Left lung (tissue), 10 donors: ENCODE measurements around the gene NOL4L. TPM values are rescaled to one million over a fixed set of nuclear protein-coding genes. Genes with fewer than 3 reads are reported as not detected.

Experiments used
- ATAC-seq: fragments of 200-7000 bp; cut with Tn5 transposase; one replicate; pipeline ENCODE4 v1.9.1; 2020; ENCODE audit warnings: moderate library complexity
- DNase-seq, 4 donors: peaks; one replicate each; pipeline ENCODE4 v3.0.0-alpha.2; 2013 to 2020
- H3K27ac ChIP-seq, 2 donors: fragments of 200-600 bp; sonication (generic) in 1 of 2; one replicate each; pipeline versions ENCODE4 v1.5.0 to v1.8.0; 2020 to 2021
- H3K27me3 ChIP-seq, 2 donors: fragments of 200-600 bp; sonication (generic) in 1 of 2; one replicate each; pipeline versions ENCODE4 v1.5.0 to v1.8.0; 2020 to 2021
- H3K36me3 ChIP-seq, 2 donors: fragments of 200-600 bp; sonication (generic) in 1 of 2; one replicate each; pipeline versions ENCODE4 v1.5.0 to v1.8.0; 2020 to 2021
- H3K4me1 ChIP-seq, 2 donors: fragments of 200-600 bp; one replicate each; pipeline ENCODE4 v1.8.0; 2021
- H3K4me3 ChIP-seq, 2 donors: fragments of 200-600 bp; sonication (generic) in 1 of 2; one replicate each; pipeline versions ENCODE4 v1.5.0 to v1.8.0; 2020 to 2021; ENCODE audit warnings: mild to moderate bottlenecking in 1 of 2
- H3K9me3 ChIP-seq, 2 donors: fragments of 200-600 bp; sonication (generic) in 1 of 2; one replicate each; pipeline versions ENCODE4 v1.5.0 to v1.8.0; 2020 to 2021
- intact Hi-C, 2 donors: fragments of 100-400 bp; cut with DNase I; formaldehyde crosslinking; loops; one replicate each; pipeline versions ENCODE4 v1.11.2 to v1.14.2; 2022
- polyA plus RNA-seq, 6 donors: library from polyadenylated mRNA; unstranded; fragments of 120-200 nt; gene quantifications; one replicate each; pipeline ENCODE4 v1.2.1, GENCODE V29; 2013; ENCODE audit not compliant: insufficient read length in 6 of 6
- total RNA-seq, 2 donors: library from RNA; stranded (reverse); fragmentation: NEBNext Ultra II Directional; extraction: Animal tissue kit (Norgen Biotek cat#: 25700); gene quantifications; one replicate each; pipeline ENCODE4 v1.2.1, GENCODE V29; 2021
- TF ChIP-seq, protein P1 (sequence below), 2 donors: fragments of 200-600 bp; sonication (generic) in 1 of 2; IDR thresholded peaks; one replicate each; pipeline versions ENCODE4 v1.5.0 to v1.8.0; 2021; ENCODE audit warnings: antibody characterized with exemption in 2 of 2
- donor health status: DM: no; HTN: yes; CAD: no.
- donor health status: DM: no; HTN: no; CAD: no.

NOL4L gene
- total and polyA plus RNA-seq, 8 donors: 16.7 to 49.0 (median 40.7) TPM

DNA sequence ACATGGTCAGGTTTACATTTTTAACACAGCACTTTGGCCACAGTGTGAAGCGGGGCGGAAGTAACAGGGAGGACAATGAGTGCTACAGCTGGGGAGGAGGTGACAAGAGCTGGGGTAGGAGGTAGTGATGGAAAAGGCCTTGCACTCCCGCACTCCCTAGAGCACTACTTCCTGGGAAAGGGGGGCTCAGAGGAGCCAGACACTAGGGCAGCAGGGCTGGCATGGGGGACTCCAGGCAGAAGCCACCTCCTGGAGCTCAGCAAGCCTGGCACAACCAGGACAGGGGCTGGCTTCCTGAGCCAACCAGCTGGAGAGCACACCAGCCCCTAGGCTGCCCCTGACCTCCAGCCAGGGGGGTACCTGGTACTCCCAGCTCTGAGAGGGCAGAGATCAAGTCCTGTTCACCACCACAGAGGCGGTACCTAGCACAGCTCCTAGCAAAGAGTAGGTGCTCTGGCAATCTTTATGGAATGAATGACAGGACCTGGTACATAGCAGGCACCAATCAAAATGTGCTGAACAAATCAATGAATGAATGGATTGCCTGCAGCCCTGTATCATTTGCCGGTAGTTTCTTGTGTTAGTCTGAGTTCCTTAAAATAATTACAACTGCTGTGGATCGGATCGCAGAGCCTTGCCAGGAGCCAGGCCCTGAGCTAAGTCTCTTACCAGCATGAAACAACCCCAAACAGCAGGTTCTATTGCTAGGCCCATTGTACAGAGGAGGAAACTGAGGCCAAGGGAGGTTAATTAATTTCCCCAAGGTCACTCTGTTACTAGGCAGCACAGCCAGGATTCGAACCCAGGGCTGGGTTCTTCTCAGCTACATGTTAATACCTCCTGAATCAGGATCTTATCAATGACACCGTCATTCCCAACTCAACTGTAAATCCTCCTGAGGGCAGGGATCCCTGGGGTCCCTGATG, 15.5 kb downstream of the NOL4L start:
- Histone ChIP-seq H3K9me3 (no peaks in the 10 kb centered on the region), H3K36me3 (no peaks in the 10 kb centered on the region), H3K27ac (no peak overlapping the region), H3K27me3 (peaks cover 0 to 10% of the 10 kb centered on the region in 2 donors), H3K4me1 (peaks cover 0 to 22% of the 10 kb centered on the region in 2 donors), H3K4me3 (no peak overlapping the region)
- ATAC-seq (no peak), DNase-seq (peak in 1 of 4 donors; percentile 2)
- TF ChIP-seq, protein P1, sequence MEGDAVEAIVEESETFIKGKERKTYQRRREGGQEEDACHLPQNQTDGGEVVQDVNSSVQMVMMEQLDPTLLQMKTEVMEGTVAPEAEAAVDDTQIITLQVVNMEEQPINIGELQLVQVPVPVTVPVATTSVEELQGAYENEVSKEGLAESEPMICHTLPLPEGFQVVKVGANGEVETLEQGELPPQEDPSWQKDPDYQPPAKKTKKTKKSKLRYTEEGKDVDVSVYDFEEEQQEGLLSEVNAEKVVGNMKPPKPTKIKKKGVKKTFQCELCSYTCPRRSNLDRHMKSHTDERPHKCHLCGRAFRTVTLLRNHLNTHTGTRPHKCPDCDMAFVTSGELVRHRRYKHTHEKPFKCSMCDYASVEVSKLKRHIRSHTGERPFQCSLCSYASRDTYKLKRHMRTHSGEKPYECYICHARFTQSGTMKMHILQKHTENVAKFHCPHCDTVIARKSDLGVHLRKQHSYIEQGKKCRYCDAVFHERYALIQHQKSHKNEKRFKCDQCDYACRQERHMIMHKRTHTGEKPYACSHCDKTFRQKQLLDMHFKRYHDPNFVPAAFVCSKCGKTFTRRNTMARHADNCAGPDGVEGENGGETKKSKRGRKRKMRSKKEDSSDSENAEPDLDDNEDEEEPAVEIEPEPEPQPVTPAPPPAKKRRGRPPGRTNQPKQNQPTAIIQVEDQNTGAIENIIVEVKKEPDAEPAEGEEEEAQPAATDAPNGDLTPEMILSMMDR (IDR thresholded peaks at IDR 0.05): no peak
- intact Hi-C loops: no loop called here

DNA sequence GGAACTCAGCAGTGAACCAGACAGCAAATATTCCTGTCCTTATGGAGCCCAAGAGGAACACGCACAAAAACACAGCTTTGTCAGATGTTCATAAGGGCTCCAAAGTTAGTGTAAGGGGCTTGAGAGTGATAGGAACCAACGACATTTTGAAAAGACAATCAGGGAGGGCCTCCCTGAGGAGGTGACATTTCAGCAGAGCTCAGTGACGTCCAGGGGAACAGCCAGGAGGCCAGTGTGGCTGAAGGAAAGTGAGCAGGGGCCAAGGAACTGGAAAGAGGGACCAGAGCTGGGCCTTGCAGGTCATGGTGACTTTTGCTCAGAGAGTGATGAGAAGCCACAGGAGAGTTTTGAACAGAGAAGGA, 16.1 kb downstream of the NOL4L start:
- Histone ChIP-seq H3K36me3 (no peaks in the 10 kb centered on the region), H3K4me1 (peaks cover 0 to 20% of the 10 kb centered on the region in 2 donors), H3K27me3 (peaks cover 0 to 3% of the 10 kb centered on the region in 2 donors), H3K4me3 (no peak overlapping the region), H3K9me3 (no peaks in the 10 kb centered on the region), H3K27ac (no peak overlapping the region)
- intact Hi-C loops: no loop called here
- DNase-seq (no peak), ATAC-seq (no peak)
- TF ChIP-seq, protein P1 (IDR thresholded peaks at IDR 0.05): no peak

DNA sequence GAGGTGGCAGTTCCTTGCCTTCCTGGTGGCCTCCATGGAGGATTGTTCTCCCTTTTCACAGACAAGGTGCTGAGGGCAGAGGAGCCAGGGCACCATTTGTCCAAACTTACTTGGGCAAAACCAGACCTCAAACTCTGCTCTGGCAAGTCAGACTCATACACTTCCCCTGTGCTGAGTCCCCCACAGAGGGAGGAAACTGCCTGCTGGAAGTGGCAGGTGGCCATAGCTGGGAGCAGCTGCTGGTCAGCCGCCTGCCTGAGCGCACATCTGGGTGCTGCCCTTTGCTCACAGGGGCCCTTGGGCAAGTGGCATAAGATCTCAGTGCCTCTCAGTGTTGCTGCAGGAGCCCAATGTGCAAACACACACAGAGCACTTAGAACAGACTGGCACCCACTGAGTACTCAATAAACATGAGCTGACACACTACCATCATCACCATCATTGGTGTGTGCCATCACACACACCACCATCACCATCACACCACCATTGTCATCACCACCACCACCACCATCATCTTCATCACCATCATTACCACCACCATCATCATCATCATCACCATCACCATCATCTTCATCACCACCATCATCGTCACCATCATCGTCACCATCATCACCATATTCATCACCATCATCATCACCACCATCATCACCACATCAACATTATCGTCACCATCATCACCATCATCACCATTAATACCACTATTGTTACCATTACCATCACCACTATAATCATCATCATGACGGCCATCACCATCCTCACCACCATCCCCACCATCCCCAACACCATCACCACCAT, 17.6 kb downstream of the NOL4L start:
- DNase-seq (no peak), ATAC-seq (no peak)
- no peak overlapping the region for H3K4me3 ChIP-seq
- H3K27ac ChIP-seq: no peak overlapping the region
- intact Hi-C loops: no loop called here
- no peaks in the 10 kb centered on the region for H3K9me3 ChIP-seq
- H3K4me1 ChIP-seq: peaks cover 0 to 17% of the 10 kb centered on the region in 2 donors
- H3K36me3 ChIP-seq: no peaks in the 10 kb centered on the region
- no peaks in the 10 kb centered on the region for H3K27me3 ChIP-seq
- TF ChIP-seq, protein P1 (IDR thresholded peaks at IDR 0.05): no peak

DNA sequence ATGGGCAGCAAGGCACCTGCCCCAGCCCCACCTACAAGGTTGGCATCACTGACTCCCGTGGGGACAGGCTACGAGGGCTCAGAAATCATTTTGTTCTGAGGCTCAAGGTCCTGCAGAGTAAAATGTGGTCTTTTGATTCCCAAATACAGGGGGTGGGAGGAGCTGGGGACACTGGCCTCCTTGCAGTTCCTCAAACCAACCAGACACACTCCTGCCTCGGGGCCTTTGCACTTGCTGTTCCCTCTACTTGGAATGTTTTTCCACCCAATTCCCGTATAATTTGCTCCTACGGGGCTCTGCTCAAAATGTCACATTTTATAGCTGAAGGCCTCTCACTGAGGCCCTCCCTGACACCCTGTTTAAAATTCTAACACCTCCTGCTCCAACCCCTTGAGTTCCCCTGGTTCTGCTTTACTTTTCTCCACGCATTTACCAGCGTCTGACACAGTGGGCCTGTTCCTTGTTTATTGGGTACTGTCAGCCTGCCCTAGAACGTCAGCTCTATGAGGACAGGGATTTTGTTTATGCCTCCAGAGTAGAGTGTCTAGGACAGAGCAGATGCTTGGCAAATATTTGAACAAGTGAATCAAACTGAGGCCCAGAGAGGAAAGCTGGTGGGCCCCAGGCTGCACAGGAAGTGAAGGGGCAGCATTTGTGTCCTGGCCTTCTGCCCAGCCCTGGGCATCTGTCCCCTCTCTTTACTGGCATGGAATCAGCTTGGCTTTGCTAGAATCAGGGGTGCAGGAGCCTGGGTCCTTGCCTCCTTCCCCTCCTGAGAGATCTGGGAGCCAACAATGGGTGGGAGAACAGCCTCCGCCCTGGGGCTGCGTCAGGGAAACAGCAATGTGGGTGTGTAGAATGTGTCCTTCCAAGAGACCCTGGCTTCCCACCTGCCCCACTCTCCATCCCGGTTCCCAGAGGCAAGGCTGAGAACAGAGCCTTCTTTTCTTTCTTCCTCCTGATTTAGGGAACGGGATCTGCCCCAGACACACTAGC, 18.5 kb downstream of the NOL4L start:
- H3K27ac ChIP-seq: no peak overlapping the region
- H3K4me3 ChIP-seq: no peak overlapping the region
- H3K9me3 ChIP-seq: no peaks in the 10 kb centered on the region
- TF ChIP-seq, protein P1 (IDR thresholded peaks at IDR 0.05): no peak
- ATAC-seq (no peak), DNase-seq (no peak)
- intact Hi-C loops: no loop called here
- H3K36me3 ChIP-seq: no peaks in the 10 kb centered on the region
- peaks cover 0 to 17% of the 10 kb centered on the region in 2 donors for H3K4me1 ChIP-seq
- peaks cover 0 to under 1% of the 10 kb centered on the region in 2 donors for H3K27me3 ChIP-seq
